HG02885 (cell line): Measurements from ENCODE around the gene NDUFS3.

Experiments used
- ATAC-seq: cut with Tn5 transposase; IDR thresholded peaks from one replicate; pipeline ENCODE4 v1.9.1; 2021; ENCODE audit warnings: mild to moderate bottlenecking; ENCODE audit not compliant: unreplicated experiment, poor library complexity

Gene NDUFS3

GRCh38 chr11:47620836-47621378 lies 42.0 kb downstream of the NDUFS3 start:
- ATAC-seq, result no peak

- ATAC-seq, result no peak
Observed at GRCh38 chr11:47626234-47626633, 47.4 kb downstream of the NDUFS3 start.

DNA sequence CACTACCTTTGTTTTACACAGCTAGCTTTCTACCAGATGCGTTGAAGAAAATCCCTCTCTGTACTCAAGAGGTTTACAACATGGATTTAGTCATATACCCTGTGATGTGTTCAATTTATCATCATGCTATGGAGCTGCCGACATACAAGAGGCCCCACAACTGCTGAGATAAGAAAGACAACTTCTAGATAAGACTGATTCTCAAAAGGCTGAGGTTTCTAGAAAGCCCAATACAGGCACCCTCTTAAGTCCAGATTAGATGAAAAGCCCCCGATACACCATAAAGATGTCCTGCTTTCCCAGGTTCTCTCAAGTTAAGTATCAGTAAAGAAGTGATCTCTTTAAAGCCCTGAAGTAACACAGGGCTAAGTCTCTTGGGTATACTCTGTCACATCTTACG lies 49.2 kb downstream of the NDUFS3 start:
- no peak for ATAC-seq

GRCh38 chr11:47631473-47631872 lies 52.6 kb downstream of the NDUFS3 start:
- no peak for ATAC-seq
